Endothelial cell of umbilical vein (primary cell): ENCODE measurements around the gene CAMKK2. TPM values are rescaled to one million over a fixed set of nuclear protein-coding genes. Genes with fewer than 3 reads are reported as not detected.

Experiments
- BruUV-seq: library from RNA; stranded (reverse); fragments of 400-500 nt; replicated peaks from 2 replicates; lab custom pipeline; 2021; lab: Mats Ljungman, UMichigan
- CTCF ChIA-PET: fragments of 300-600, 350-600 bp; sonication (Branson Sonifier 250); formaldehyde crosslinking; loops from one replicate; lab custom pipeline; 2021; ENCODE audit warnings: antibody characterized with exemption, inconsistent platforms; lab: Charles Lee
- POLR2A ChIA-PET: fragments of 300-600, 350-600 bp; sonication (Branson Sonifier 250); formaldehyde crosslinking; loops from one replicate; lab custom pipeline; 2021; ENCODE audit warnings: antibody characterized with exemption, inconsistent platforms; lab: Charles Lee
- DNase-seq: peaks from one replicate; pipeline ENCODE4 v3.0.0-alpha.2; 2011; ENCODE audit warnings: low read depth, low spot score
- FAIRE-seq: peaks from 2 replicates; lab custom pipeline; 2011; peaks lifted over from hg19 to GRCh38; lab: Jason Lieb, UNC
- H2AFZ ChIP-seq: 2 replicates; pipeline ENCODE4 v1.6.0; 2012; ENCODE audit warnings: low read depth, low read length, control low read depth, inconsistent platforms
- H3K27ac ChIP-seq: 2 replicates; pipeline ENCODE4 v1.5.1; 2011; ENCODE audit warnings: low read depth, mild to moderate bottlenecking, control low read depth, low read length, moderate library complexity; ENCODE audit not compliant: insufficient read depth
- H3K27me3 ChIP-seq, 2 experiments: 2 replicates each; pipeline versions ENCODE4 v1.6.0 to v1.6.1; 2011; ENCODE audit warnings: low read length in 2 of 2, mixed read lengths in 1 of 2; ENCODE audit not compliant: control insufficient read depth in 2 of 2, insufficient read depth in 2 of 2
- H3K36me3 ChIP-seq, 2 experiments: 2 replicates in 1 of 2; 3 replicates in 1 of 2; pipeline ENCODE4 v1.5.1; 2011; ENCODE audit warnings: low read length in 2 of 2, mild to moderate bottlenecking in 1 of 2, moderate library complexity in 1 of 2; ENCODE audit not compliant: control insufficient read depth in 2 of 2, insufficient read depth in 2 of 2; ENCODE audit errors: extremely low read depth in 1 of 2
- H3K4me1 ChIP-seq: 3 replicates; pipeline ENCODE4 v1.5.1; 2011; ENCODE audit warnings: mild to moderate bottlenecking, low read length; ENCODE audit not compliant: control insufficient read depth, insufficient read depth; ENCODE audit errors: extremely low read depth
- H3K4me2 ChIP-seq: 2 replicates; pipeline ENCODE4 v1.6.1; 2011; ENCODE audit warnings: low read length, control low read depth, mixed read lengths; ENCODE audit not compliant: insufficient read depth
- H3K4me3 ChIP-seq, 3 experiments: fragments of 200-600 bp in 1 of 3; sonication (generic), shearing (Covaris generic) in 1 of 3; replicated peaks in 1 of 3; 2 replicates each; pipeline ENCODE4 v1.5.1; 2011 to 2016; ENCODE audit warnings: control low read depth in 3 of 3, low read length in 3 of 3, mild to moderate bottlenecking in 2 of 3, inconsistent platforms in 1 of 3, low read depth in 1 of 3, moderate library complexity in 1 of 3; ENCODE audit not compliant: insufficient read depth in 1 of 3
- H3K79me2 ChIP-seq: 2 replicates; pipeline ENCODE4 v1.6.0; 2012; ENCODE audit warnings: low read length, inconsistent platforms; ENCODE audit not compliant: control insufficient read depth, insufficient read depth
- H3K9ac ChIP-seq: replicated peaks from 2 replicates; pipeline ENCODE3; 2011; ENCODE audit warnings: low read length, control low read depth; ENCODE audit not compliant: insufficient read depth; ENCODE audit errors: extremely low read depth
- H3K9me1 ChIP-seq: replicated peaks from 3 replicates; pipeline ENCODE4 v1.6.0; 2011; ENCODE audit warnings: mild to moderate bottlenecking, low read length; ENCODE audit not compliant: control insufficient read depth, insufficient read depth; ENCODE audit errors: extremely low read depth
- H3K9me3 ChIP-seq: replicated peaks from 2 replicates; pipeline ENCODE4 v1.5.1; 2012; ENCODE audit warnings: low read length, inconsistent platforms; ENCODE audit not compliant: control insufficient read depth, insufficient read depth
- H4K20me1 ChIP-seq: replicated peaks from 2 replicates; pipeline ENCODE3; 2011; ENCODE audit warnings: mild to moderate bottlenecking, low read length; ENCODE audit not compliant: control insufficient read depth, insufficient read depth; ENCODE audit errors: extremely low read depth
- CTCF ChIP-seq, 2 donors: IDR thresholded peaks; 1 replicate in 1 of 2; 2 replicates in 1 of 2; pipeline ENCODE4 v1.5.1; 2011; ENCODE audit warnings: low read length in 2 of 2, mild to moderate bottlenecking in 2 of 2, moderate library complexity in 2 of 2, control low read depth in 1 of 2, inconsistent platforms in 1 of 2, low read depth in 1 of 2; ENCODE audit not compliant: insufficient read depth in 1 of 2; ENCODE audit errors: extremely low read depth in 1 of 2
- EZH2 ChIP-seq: IDR thresholded peaks from 2 replicates; pipeline ENCODE4 v1.6.1; 2012; ENCODE audit warnings: borderline replicate concordance, low read depth, mild to moderate bottlenecking, moderate library complexity, low read length, inconsistent platforms; ENCODE audit not compliant: severe bottlenecking
- FOS ChIP-seq: IDR thresholded peaks from 2 replicates; pipeline ENCODE4 v1.6.1; 2011; ENCODE audit warnings: mild to moderate bottlenecking, low read length, moderate library complexity, borderline replicate concordance; ENCODE audit not compliant: insufficient read depth
- GATA2 ChIP-seq: IDR thresholded peaks from 2 replicates; pipeline ENCODE4 v1.7.0; 2011; ENCODE audit warnings: low read depth, mild to moderate bottlenecking, moderate library complexity, mixed read lengths, low read length; ENCODE audit not compliant: insufficient read length, insufficient read depth
- JUN ChIP-seq: IDR thresholded peaks from 2 replicates; pipeline ENCODE4 v1.6.1; 2011; ENCODE audit warnings: borderline replicate concordance, low read depth; ENCODE audit not compliant: insufficient read length, insufficient read depth
- MAX ChIP-seq: IDR thresholded peaks from 2 replicates; pipeline ENCODE4 v1.6.1; 2011; ENCODE audit not compliant: insufficient read depth, insufficient read length
- MYC ChIP-seq: IDR thresholded peaks from one replicate; pipeline ENCODE4 v1.6.1; 2011; ENCODE audit warnings: mild to moderate bottlenecking, low read depth, low read length
- POLR2A ChIP-seq: IDR thresholded peaks from 2 replicates; pipeline ENCODE4 v1.6.1; 2012; ENCODE audit warnings: low read depth, mild to moderate bottlenecking, control low read depth, low read length
- POLR2AphosphoS5 ChIP-seq: IDR thresholded peaks from 2 replicates; pipeline ENCODE4 v1.6.1; 2012; ENCODE audit warnings: low read depth, mild to moderate bottlenecking, control low read depth, low read length, moderate library complexity; ENCODE audit not compliant: insufficient read depth
- dilution Hi-C: fragments of 300-500 bp; cut with MboI; formaldehyde crosslinking; loops from one replicate; pipeline ENCODE4 v1.15.0; 2019; ENCODE audit warnings: low sequenced_read_pairs; ENCODE audit not compliant: extremely low pct_ligation_motif_present
- intact Hi-C: fragments of 100-400 bp; cut with micrococcal nuclease; formaldehyde crosslinking; loops from one replicate; pipeline ENCODE4 v1.10.0; 2022
- polyA plus RNA-seq, 4 experiments: library from polyadenylated mRNA; depleted of rRNA in 3 of 4; stranded (reverse) in 3 of 4; unstranded in 1 of 4; fragments of >200 nt; gene quantifications; 2 replicates each; pipeline versions ENCODE4 v1.2.1 to v1.2.3, GENCODE V29; 2011 to 2012; ENCODE audit warnings: missing spikeins in 1 of 4
- total RNA-seq: library from RNA; stranded (reverse); gene quantifications from 2 replicates; pipeline ENCODE4 v1.2.3, GENCODE V29; 2021

Gene CAMKK2
- total and polyA plus RNA-seq, 2 donors (not counting 3 experiments of a cell fraction or from before 2014, with no cell fraction given): 32.5 to 45.0 TPM

GRCh38 chr12:121287267-121287954 lies 9.1 kb downstream of the CAMKK2 start:
- Histone ChIP-seq H3K9me1 (no peaks in the 10 kb centered on the region), H2AFZ (no peak overlapping the region), H3K79me2 (peaks cover 30% of the 10 kb centered on the region), H3K27ac (no peak overlapping the region), H3K9me3 (no peaks in the 10 kb centered on the region), H3K4me1 (peaks cover 6% of the 10 kb centered on the region), H4K20me1 (peaks cover 4% of the 10 kb centered on the region), H3K36me3 (no peaks in the 10 kb centered on the region), H3K27me3 (no peaks in the 10 kb centered on the region), H3K4me3 (no peak overlapping the region), H3K9ac (no peak overlapping the region), H3K4me2 (no peak overlapping the region)
- DNase-seq: no peak
- no TSS peak for BruUV-seq
- TF ChIP-seq MAX (no peak), GATA2 (no peak), POLR2A (no peak), JUN (no peak), FOS (no peak), MYC (no peak), POLR2AphosphoS5 (no peak), CTCF (IDR thresholded peaks at IDR 0.05; ENCODE audit: extremely low read depth in 1 of 2, insufficient read depth in 1 of 2, low read depth in 1 of 2, low read length in 2 of 2) (no peak), EZH2 (no peak)
- intact Hi-C loops (no loop called here), dilution Hi-C loops (no loop called here)
- POLR2A ChIA-PET: no interaction called here
- CTCF ChIA-PET: interaction anchor here (1.0 to 2.1 kb wide), 3 partner anchors 8 to 10 kb away, joined by 3 to 7 read pairs (median 5); partner anchors contain the start of gene CAMKK2
- no peak for FAIRE-seq
